BE2C (cell line): ENCODE results near the gene GATD1.

Experiments
- DNase-seq: peaks from one replicate; pipeline ENCODE4 v3.0.0-alpha.2; 2020
- H3K27me3 ChIP-seq: fragments of 250-450 bp; sonication (Bioruptor Pico); 2 replicates; pipeline ENCODE4 v1.5.1; 2020; ENCODE audit warnings: mild to moderate bottlenecking
- H3K36me3 ChIP-seq: fragments of 250-450 bp; sonication (Bioruptor Pico); 2 replicates; pipeline ENCODE4 v1.5.1; 2020; ENCODE audit warnings: mild to moderate bottlenecking
- H3K4me1 ChIP-seq: fragments of 250-450 bp; sonication (Bioruptor Pico); 2 replicates; pipeline ENCODE4 v1.5.1; 2020
- H3K4me3 ChIP-seq: 2 replicates; pipeline ENCODE4 v1.5.1; 2011; ENCODE audit warnings: low read depth, low read length
- H3K9me3 ChIP-seq: fragments of 250-450 bp; sonication (Bioruptor Pico); 2 replicates; pipeline ENCODE4 v1.5.1; 2020
- TF ChIP-seq, protein P1 (sequence below): IDR thresholded peaks from 2 replicates; pipeline ENCODE4 v1.5.1; 2012; ENCODE audit warnings: mild to moderate bottlenecking, low read depth, low read length

The GATD1 gene

DNA sequence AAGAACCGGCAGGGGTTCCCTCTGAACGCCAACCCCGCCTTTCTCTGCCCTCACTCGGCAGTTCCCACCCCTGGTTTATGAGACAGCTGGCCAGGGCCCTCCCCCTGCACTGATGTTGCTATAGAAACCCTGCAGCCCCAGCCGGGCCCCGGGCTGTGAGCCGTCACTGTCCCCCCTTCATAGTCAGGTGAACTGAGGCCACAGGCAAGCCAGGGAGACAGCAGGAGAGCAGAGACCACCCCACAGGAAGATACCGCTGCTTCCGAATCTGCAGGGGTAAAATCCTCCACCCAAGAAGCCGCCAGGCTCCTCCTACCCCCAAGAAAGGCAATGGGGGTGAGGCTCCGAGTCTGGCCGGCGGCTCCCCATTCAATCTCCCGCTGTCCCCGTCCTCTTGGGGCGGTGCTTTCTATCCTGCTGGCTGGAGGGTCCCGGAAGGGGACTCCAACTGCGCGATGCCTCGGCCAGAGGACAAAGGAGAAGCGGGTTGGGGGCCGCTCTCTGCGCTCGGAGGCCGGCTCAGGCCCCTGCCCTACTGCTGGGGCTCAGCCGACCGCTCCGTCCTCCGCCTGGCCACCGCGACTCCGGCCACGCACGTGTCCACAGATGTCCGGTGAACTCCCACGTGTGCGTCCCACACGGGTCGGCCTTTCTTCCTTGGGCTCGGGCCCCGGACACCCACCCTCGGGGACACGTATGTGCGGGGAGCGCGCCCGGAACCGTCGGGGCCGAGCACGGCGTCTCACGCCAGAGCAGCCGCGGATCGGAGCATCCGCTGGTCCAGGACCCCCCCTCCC, 20.2 kb upstream of the GATD1 start:
- Histone ChIP-seq H3K4me3 (peak overlapping the region; percentile 77), H3K36me3 (peaks cover 7% of the 10 kb centered on the region; the same call in 1 of the 2 replicates), H3K27me3 (no peaks in the 10 kb centered on the region), H3K4me1 (peaks cover 5% of the 10 kb centered on the region; the same call in 1 of the 2 replicates), H3K9me3 (no peaks in the 10 kb centered on the region)
- TF ChIP-seq, protein P1, sequence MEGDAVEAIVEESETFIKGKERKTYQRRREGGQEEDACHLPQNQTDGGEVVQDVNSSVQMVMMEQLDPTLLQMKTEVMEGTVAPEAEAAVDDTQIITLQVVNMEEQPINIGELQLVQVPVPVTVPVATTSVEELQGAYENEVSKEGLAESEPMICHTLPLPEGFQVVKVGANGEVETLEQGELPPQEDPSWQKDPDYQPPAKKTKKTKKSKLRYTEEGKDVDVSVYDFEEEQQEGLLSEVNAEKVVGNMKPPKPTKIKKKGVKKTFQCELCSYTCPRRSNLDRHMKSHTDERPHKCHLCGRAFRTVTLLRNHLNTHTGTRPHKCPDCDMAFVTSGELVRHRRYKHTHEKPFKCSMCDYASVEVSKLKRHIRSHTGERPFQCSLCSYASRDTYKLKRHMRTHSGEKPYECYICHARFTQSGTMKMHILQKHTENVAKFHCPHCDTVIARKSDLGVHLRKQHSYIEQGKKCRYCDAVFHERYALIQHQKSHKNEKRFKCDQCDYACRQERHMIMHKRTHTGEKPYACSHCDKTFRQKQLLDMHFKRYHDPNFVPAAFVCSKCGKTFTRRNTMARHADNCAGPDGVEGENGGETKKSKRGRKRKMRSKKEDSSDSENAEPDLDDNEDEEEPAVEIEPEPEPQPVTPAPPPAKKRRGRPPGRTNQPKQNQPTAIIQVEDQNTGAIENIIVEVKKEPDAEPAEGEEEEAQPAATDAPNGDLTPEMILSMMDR = no peak
- peak; percentile 73 for DNase-seq

DNA sequence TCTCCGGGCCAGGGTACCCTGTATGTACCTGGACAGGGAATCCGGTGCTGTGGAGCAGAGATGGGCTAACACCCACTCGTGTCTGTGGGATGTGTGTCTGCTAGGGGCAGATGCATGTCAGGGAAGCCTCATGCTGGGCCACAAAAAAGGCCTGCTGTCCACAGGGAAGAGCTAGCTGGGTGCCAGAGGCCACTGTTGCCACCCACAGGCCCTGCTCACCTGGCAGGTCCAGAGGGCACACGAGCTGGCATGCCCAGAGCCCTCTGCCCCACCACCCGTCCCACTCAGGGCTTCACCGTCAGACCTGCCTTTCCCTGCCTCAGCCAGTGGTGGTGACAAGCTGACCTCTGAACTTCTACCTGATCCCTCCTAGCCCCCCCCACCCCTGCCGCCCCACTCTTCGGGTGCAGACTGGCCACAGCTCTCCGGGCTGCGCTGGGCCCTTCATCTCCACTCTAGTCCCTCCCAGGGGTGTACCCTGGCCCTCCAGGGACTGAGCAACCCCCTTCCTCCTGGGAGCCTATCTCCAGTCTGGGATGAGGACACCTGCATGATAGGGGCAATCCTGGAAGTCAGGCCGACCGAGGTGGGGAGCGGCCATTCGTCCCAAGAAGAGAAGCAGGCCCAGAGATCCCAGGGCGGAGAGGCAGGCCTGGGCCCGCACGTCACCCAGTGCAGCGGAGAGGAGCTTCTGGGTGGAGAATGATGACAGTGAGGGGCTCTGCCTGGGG, 19.4 kb upstream of the GATD1 start:
- DNase-seq = no peak
- H3K36me3 ChIP-seq = peaks cover 7% of the 10 kb centered on the region; the same call in 1 of the 2 replicates
- TF ChIP-seq, protein P1 = no peak

DNA sequence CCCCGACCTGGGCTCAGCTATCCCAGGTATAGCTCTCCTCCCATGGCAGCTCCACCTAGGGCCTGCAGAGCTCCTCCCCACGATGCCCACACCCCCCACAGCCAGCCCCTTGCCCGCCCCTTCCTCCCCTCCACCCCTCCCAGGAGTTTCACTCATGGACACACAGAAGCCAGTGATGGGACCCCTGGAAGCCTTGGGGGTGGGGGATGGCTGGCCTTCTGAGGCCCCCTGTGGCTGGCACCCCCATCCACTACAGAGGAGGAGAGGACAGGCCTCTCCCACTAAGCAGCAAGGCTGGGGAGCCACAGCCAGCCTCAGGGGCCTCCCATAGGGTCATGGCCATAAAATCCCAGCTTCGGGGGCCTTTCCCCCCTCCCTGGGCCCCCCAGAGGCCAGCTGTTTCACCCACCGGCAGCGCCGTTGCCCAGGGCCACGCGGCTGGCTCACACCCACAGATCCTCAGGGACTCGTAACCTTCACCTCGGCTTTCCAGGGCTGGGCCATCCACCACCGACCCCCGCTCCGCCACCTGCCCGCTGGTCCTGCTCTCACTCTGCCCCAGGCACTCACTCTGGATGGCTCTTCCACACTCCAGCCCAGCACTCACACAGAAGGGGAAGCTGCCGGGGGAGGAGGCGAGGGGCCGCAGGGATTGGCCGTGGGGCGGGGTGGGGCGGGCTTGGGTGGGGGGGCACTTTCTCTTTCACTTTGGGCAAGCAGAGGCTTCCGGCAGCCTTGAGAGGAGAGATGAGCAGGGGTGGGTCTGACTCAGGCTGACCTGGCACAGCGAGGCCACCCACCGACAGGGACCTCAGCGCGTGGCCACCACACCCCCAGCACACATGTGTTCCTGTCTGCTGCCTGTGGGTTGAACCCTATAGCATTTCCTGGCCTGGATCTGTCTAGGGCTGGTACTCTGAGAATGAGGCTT, 18.6 kb upstream of the GATD1 start:
- Histone ChIP-seq H3K9me3 (no peaks in the 10 kb centered on the region), H3K4me1 (peaks cover 5% of the 10 kb centered on the region; the same call in 1 of the 2 replicates), H3K4me3 (peak overlapping the region; percentile 77), H3K27me3 (no peaks in the 10 kb centered on the region), H3K36me3 (peaks cover 7% of the 10 kb centered on the region; the same call in 1 of the 2 replicates)
- peak; percentile 76 for DNase-seq
- TF ChIP-seq, protein P1 = no peak

More for the DNA sequence above, 19.4 kb upstream of the GATD1 start:
- no peaks in the 10 kb centered on the region for H3K9me3 ChIP-seq
- peak overlapping the region; percentile 77 for H3K4me3 ChIP-seq
- no peaks in the 10 kb centered on the region for H3K27me3 ChIP-seq
- H3K4me1 ChIP-seq = peaks cover 5% of the 10 kb centered on the region; the same call in 1 of the 2 replicates

DNA sequence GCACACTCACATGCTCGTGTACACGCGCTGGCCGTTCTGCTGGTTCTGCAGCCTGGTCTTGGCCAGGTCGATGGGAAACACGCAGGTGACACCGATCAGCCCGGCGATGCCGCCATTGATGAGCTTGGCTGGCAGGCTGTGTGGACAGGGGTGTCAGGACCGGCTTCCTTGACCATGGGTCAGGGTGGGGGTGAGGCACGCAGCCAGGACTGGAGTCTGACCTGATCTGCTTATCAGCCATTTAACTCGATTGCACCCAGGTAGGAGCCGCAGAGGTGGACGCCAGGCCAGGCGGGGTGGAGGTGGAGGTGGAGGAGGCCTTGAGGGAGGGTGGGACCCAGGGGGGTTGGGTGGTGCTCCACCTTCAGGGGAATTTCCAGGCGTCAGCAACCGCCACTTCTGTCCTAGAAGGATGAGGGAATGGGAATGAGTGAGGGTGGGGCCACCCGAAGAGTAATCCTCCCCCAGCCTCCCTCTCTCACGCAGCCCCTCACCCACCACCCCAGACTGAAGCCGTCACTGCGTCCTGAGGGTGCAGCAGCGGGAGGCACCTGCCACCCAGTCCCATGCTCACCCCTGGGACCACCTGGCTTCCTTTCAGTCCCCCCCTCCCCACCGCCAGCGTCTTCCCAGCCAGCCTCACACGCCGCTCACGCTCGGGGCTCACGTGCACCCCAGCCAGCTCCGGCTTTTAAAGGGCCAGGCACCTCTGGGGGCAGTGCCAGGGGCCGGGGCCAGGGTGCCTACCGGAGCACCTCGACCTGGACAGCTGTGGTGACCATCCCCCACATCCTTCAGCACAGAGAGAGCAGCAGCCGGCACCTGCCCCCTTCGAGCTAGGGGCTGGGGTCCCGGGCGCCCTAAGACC, 17.7 kb upstream of the GATD1 start:
- H3K9me3 ChIP-seq = no peaks in the 10 kb centered on the region
- H3K36me3 ChIP-seq = peaks cover 7% of the 10 kb centered on the region; the same call in 1 of the 2 replicates
- H3K4me3 ChIP-seq = no peak overlapping the region
- no peak for DNase-seq
- no peaks in the 10 kb centered on the region for H3K27me3 ChIP-seq
- TF ChIP-seq, protein P1 = no peak
- H3K4me1 ChIP-seq = peaks cover 5% of the 10 kb centered on the region; the same call in 1 of the 2 replicates
